ENCODE results near the gene SEPHS1.
A peak's percentile ranks its signal among the peaks of the same experiment; 100 is the strongest.
"Not testable (repeated sequence)": the region's sequence is repeated elsewhere in the genome, so short reads cannot be mapped to it uniquely, and the experiment has no call there.

The SEPHS1 gene

GRCh38 chr10:13284050-13284449, 64.0 kb downstream of the SEPHS1 start:
- DNase-seq (ENCODE audit: low read depth in 2 of 2) = no peak

DNA sequence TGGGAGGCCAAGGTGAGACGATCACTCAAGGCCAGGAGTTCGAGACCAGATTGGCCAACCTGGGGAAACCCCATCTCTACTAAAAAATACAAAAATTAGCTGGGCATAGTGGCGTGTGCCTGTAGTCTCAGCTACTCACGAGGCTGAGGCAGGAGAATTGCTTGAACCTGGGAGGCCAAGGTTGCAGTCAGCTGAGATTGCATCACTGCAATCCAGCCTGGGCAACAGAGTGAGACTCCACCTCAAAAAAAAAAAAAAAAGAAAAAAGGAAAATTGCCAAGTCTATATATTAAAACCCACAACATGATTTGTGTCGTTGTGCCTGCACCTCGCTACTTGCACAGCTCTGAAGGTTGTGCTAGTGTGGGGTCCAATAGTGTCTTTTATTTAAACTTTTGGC, 65.7 kb downstream of the SEPHS1 start:
- not testable (repeated sequence) for DNase-seq (ENCODE audit: low read depth in 2 of 2)

DNA sequence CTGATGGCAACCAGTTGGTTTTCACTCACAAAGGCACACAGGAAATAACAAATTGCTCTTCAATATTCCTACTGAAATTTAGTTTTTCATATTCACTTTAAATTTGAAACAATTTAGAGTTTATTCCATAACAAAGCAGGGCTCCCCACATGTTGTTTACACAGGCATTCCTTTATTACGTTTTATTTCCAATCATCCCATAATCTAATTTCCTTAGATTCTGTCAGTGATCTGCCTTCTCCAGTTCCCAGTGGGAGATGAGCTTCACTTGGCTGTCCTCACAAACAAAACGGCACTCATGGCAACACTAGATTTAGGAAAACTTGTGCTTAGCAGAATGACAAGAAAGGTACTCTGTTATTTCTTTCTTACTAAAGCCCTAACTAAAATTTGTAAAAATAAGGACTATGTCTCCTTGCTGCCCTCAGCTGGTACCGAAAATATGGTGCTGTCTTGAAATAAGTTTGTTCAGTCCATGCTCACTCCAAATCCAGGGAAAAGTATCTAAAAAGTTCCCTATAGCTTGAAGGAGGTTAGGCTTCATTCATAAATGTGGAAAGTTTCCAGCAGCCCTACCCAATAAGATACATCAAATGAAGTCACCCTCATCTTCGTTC, 71.2 kb downstream of the SEPHS1 start:
- DNase-seq (ENCODE audit: low read depth in 2 of 2) = no peak

- not testable (repeated sequence) for DNase-seq (ENCODE audit: low read depth in 2 of 2)
Observed at GRCh38 chr10:13276146-13276545, 71.9 kb downstream of the SEPHS1 start.

DNA sequence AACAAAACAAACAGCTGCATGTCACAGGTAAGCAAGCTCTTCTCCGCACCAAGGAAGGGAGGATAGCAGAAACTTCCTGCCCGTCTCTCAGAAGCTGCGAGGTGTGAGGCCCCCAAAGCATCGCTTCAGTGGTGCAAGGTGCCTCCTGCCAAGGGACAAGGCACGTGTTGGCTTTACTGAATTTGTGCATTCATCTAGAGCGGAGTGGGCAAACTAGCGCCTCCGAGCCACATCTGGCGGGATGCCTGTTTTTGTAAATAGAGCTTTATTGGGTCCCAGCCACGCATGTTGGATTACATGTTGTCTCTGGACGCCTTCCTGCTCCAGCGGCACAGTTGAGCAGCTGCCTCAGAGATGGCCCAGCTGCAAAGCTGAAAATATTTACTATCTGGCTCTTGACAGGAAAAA, 75.9 kb downstream of the SEPHS1 start:
- no peak for DNase-seq (ENCODE audit: low read depth in 2 of 2)

DNA sequence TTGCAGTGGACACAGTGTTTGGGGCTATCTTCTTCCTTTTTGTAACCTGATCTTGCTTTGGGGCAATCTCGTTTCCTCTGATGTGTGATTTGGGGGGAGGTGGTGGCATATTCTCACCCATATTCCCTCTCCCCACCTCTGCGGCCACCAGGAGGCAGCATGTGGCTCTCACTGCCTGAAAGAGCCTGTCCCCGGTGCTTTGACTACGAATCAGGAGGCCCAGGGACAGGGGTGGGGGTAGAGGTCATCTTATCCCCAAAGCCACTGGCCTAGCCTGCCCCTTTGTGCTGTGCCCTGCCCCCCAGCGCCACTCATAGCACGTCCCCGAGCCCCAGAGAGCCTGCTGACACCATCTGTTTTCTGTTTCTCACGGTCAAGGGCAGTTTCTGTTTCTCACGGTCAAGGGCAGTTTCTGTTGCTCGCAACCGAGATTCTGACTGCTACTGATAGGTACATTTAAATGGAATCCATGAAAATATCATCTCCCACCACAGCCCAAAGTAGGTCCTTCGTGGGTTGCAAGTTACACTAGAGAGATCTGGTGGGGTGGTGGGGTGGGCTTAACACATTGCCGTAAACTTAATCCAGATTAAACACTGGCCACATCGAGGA, 76.4 kb downstream of the SEPHS1 start:
- DNase-seq (ENCODE audit: low read depth in 2 of 2) = peak; percentile 11 to 27

DNA sequence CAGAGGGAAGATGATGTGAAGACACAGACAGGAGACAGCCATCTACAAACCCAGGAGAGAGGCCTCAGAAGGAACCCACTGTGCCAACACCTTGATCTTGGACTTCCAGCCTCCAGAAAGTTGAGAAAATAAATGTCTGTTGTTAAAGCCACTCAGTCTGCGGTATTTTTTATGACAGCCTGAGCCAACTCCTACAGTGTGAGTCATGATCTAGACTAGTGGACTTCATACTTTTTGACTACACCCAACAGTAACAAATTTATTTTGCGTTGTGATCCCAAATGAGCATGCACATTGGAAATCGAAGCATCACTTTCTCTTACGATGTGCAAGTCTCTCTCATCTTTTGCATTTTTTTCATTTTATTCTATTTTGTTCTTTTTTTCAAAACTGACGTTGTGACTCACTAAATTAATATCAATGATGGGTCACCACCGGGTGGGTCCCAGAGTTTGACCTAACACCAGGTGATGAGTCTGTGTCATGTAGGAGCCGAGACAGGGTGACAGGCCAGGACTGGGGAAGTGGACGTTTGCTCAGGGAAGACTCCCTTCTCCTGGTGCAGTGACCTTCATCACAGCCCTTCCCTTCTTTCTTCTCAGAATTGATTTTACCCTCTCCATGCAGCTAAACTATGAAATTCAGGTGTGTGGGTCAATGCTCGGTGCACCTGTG, 77.1 kb downstream of the SEPHS1 start:
- no peak for DNase-seq (ENCODE audit: low read depth in 2 of 2)

DNA sequence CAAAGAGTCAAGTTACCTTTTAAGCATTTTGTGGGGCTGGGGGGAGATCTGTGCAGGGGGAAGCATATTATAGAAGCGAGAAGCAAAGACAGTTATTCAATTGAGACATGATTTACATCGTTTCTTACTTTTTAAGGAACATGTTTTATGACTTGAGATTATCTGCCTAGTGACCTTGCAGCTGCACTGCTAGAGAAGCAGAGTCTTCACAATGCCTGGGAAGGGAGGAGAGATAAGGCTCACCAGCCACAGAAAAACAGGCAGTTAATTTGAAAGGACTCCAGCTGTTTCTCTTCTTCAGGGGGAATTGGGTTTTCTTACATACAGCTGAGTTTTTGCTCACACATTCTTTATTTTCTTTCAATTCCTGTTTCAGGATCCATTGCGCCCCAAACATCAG, 79.3 kb downstream of the SEPHS1 start:
- DNase-seq (ENCODE audit: low read depth in 2 of 2) = no peak

- DNase-seq (ENCODE audit: low read depth in 2 of 2) = no peak
Observed at GRCh38 chr10:13268310-13268709, 79.8 kb downstream of the SEPHS1 start.

Data from stimulated activated CD8-positive, alpha-beta memory T cell treated with anti-CD3 and anti-CD28 coated beads, Interleukin-2, amount 100 ng/mL, for 48 hours (primary cell).